ENCODE measurements around the gene ZBTB5. TPM values are rescaled to one million over a fixed set of nuclear protein-coding genes. Genes with fewer than 3 reads are reported as not detected.

Gene ZBTB5
- total and polyA plus RNA-seq, 8 donors, result 2.8 to 7.5 (median 4.8) TPM

DNA sequence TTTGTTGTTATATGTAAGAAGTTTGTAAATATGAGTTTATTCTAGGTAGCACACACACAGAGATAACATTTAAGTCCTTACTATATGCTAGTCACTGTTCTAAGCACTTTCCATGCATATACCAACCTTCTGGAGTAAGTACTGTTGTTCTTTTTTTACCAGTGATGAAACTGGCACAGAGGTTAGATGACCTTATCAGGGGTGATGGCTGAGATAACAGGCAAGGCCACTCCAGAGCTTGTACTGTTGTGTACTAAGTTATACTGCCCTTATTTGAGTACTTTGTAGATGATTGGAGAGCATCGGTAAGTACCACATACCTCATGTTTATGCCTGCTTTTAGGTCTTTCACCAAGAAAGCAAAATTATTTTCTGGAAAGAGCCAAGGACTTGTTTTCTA is 26.7 kb upstream of the ZBTB5 start:
- 47 to 57% methylated on average over 1 of the region's 1 CpG for WGBS, 2 donors

GRCh38 chr9:37486616-37487548 is 21.6 kb upstream of the ZBTB5 start:
- WGBS, 2 donors, result 8 to 10% methylated on average over 7 of the region's 7 CpGs
- peaks cover 0 to 14% (median 0%) of the 10 kb centered on the region in 3 donors for H3K36me3 ChIP-seq
- H3K9me3 ChIP-seq, result no peaks in the 10 kb centered on the region
- peaks cover 13 to 19% (median 16%) of the 10 kb centered on the region in 3 donors for H3K4me1 ChIP-seq
- peak overlapping the region; percentile 56 to 91 (median 72) for H3K4me3 ChIP-seq
- TF ChIP-seq, protein P1, sequence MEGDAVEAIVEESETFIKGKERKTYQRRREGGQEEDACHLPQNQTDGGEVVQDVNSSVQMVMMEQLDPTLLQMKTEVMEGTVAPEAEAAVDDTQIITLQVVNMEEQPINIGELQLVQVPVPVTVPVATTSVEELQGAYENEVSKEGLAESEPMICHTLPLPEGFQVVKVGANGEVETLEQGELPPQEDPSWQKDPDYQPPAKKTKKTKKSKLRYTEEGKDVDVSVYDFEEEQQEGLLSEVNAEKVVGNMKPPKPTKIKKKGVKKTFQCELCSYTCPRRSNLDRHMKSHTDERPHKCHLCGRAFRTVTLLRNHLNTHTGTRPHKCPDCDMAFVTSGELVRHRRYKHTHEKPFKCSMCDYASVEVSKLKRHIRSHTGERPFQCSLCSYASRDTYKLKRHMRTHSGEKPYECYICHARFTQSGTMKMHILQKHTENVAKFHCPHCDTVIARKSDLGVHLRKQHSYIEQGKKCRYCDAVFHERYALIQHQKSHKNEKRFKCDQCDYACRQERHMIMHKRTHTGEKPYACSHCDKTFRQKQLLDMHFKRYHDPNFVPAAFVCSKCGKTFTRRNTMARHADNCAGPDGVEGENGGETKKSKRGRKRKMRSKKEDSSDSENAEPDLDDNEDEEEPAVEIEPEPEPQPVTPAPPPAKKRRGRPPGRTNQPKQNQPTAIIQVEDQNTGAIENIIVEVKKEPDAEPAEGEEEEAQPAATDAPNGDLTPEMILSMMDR (IDR thresholded peaks at IDR 0.05), result no peak
- no peaks in the 10 kb centered on the region for H3K27me3 ChIP-seq
- ATAC-seq (peak in 2 of 4 donors; percentile 5 to 31), DNase-seq (no peak), FAIRE-seq (peak; percentile 45)
- H3K27ac ChIP-seq, result no peak overlapping the region
- intact Hi-C loops (cut with DNase I), result loop anchor here in 1 of 3 donors (10.0 kb wide), 2 partner anchors 108 to 268 kb away; partner anchors contain the start of genes TOMM5 and TRMT10B

More for the DNA sequence above, 26.7 kb upstream of the ZBTB5 start:
- DNase-seq, result no peak
- no peak for ATAC-seq
- Histone ChIP-seq H3K27ac (no peak overlapping the region), H3K36me3 (peaks cover 0 to 46% (median 17%) of the 10 kb centered on the region in 3 donors), H3K4me3 (no peak overlapping the region), H3K9me3 (no peaks in the 10 kb centered on the region), H3K27me3 (no peaks in the 10 kb centered on the region), H3K4me1 (peaks cover 6 to 9% (median 8%) of the 10 kb centered on the region in 3 donors)
- TF ChIP-seq, protein P1 (IDR thresholded peaks at IDR 0.05), result no peak
- FAIRE-seq, result no peak
- intact Hi-C loops (cut with DNase I), result loop anchor here in 1 of 3 donors (10.0 kb wide), 1 partner anchor 57 kb away; no protein-coding TSS in a partner anchor

GRCh38 chr9:37486256-37486615 is 21.0 kb upstream of the ZBTB5 start:
- intact Hi-C loops (cut with DNase I), result loop anchor here in 1 of 3 donors (10.0 kb wide), 2 partner anchors 109 to 269 kb away; partner anchors contain the start of genes TOMM5 and TRMT10B
- Histone ChIP-seq H3K4me1 (peaks cover 13 to 19% (median 16%) of the 10 kb centered on the region in 3 donors), H3K4me3 (peak overlapping the region; percentile 56 to 91 (median 72)), H3K9me3 (no peaks in the 10 kb centered on the region), H3K27ac (peak overlapping the region in 1 of 4 donors; percentile 55), H3K36me3 (peaks cover 0 to 14% (median 0%) of the 10 kb centered on the region in 3 donors), H3K27me3 (no peaks in the 10 kb centered on the region)
- WGBS, 2 donors, result 0 to 2% methylated on average over 7 of the region's 7 CpGs
- DNase-seq, result no peak
- TF ChIP-seq, protein P1 (IDR thresholded peaks at IDR 0.05), result no peak
- no peak for FAIRE-seq
- ATAC-seq, result peak in 1 of 4 donors; percentile 0

- Histone ChIP-seq H3K27me3 (no peaks in the 10 kb centered on the region), H3K27ac (peak within 1 kb of the TSS; percentile 14 to 55 (median 46)), H3K9me3 (no peaks in the 10 kb centered on the region), H3K36me3 (peaks cover 0 to 14% (median 0%) of the 10 kb centered on the region in 3 donors), H3K4me1 (peaks cover 13 to 19% (median 16%) of the 10 kb centered on the region in 3 donors), H3K4me3 (peak within 1 kb of the TSS; percentile 56 to 91 (median 72))
- TF ChIP-seq, protein P1 (IDR thresholded peaks at IDR 0.05), result no peak
- ATAC-seq, result peak; percentile 99
- intact Hi-C loops (cut with DNase I), result loop anchor here in 1 of 3 donors (10.0 kb wide), 2 partner anchors 109 to 269 kb away; partner anchors contain the start of genes TOMM5 and TRMT10B
- WGBS, 2 donors, result 1 to 2% methylated on average over 55 to 56 of the region's 56 CpGs
- FAIRE-seq, result no peak
- DNase-seq, result peak; percentile 94 to 99 (median 98)
Measured at GRCh38 chr9:37485389-37486255, 20.4 kb upstream of the ZBTB5 start, which contains the start of gene POLR1E. Gene POLR1E, plus strand, starts transcription at chr9:37485948. Its CDS starts 100 bp downstream, at chr9:37486048.

All from pancreas (tissue), 10 donors.